ENCODE results near the gene ABCC10.
"Not testable (repeated sequence)": the region's sequence is repeated elsewhere in the genome, so short reads cannot be mapped to it uniquely, and the experiment has no call there.

ABCC10 gene

GRCh38 chr6:43445576-43445975, 18.2 kb downstream of the ABCC10 start:
- DNase-seq, result no peak

GRCh38 chr6:43447604-43448003, 20.3 kb downstream of the ABCC10 start:
- no peak for DNase-seq

GRCh38 chr6:43448916-43449315, 21.6 kb downstream of the ABCC10 start:
- DNase-seq, result no peak

GRCh38 chr6:43450699-43451131, 23.4 kb downstream of the ABCC10 start:
- no peak for DNase-seq

GRCh38 chr6:43451348-43451747, 24.0 kb downstream of the ABCC10 start:
- DNase-seq, result no peak

GRCh38 chr6:43451939-43452338, 24.6 kb downstream of the ABCC10 start:
- no peak for DNase-seq

- no peak for DNase-seq
Observed at GRCh38 chr6:43452896-43453295, 25.6 kb downstream of the ABCC10 start.

- DNase-seq, result no peak
Observed at GRCh38 chr6:43453831-43454230, 26.5 kb downstream of the ABCC10 start.

GRCh38 chr6:43454290-43454695, 27.0 kb downstream of the ABCC10 start:
- DNase-seq, result no peak

- peak; percentile 44 for DNase-seq
Observed at GRCh38 chr6:43454696-43455530, 27.6 kb downstream of the ABCC10 start.

GRCh38 chr6:43455531-43456428, 28.4 kb downstream of the ABCC10 start, which contains the start of gene DLK2:
TSS of gene DLK2 (minus strand) at chr6:43455548. CDS start at chr6:43454825, 723 bp downstream.
- DNase-seq, result no peak

GRCh38 chr6:43457643-43458042, 30.3 kb downstream of the ABCC10 start:
- DNase-seq, result no peak

GRCh38 chr6:43458154-43458553, 30.8 kb downstream of the ABCC10 start:
- not testable (repeated sequence) for DNase-seq

GRCh38 chr6:43459535-43459934, 32.2 kb downstream of the ABCC10 start:
- DNase-seq, result no peak

- no peak for DNase-seq
Observed at GRCh38 chr6:43460032-43460431, 32.7 kb downstream of the ABCC10 start.

- no peak for DNase-seq
Observed at GRCh38 chr6:43461936-43462335, 34.6 kb downstream of the ABCC10 start.

- DNase-seq, result no peak
Observed at GRCh38 chr6:43464337-43464736, 37.0 kb downstream of the ABCC10 start.

GRCh38 chr6:43465948-43466347, 38.6 kb downstream of the ABCC10 start:
- no peak for DNase-seq

GRCh38 chr6:43467265-43467664, 39.9 kb downstream of the ABCC10 start:
- DNase-seq, result not testable (repeated sequence)

GRCh38 chr6:43467752-43468151, 40.4 kb downstream of the ABCC10 start:
- no peak for DNase-seq

GRCh38 chr6:43468240-43468639, 40.9 kb downstream of the ABCC10 start:
- DNase-seq, result no peak

GRCh38 chr6:43468748-43469681, 41.7 kb downstream of the ABCC10 start:
- DNase-seq, result no peak
